Stimulated activated naive CD8-positive, alpha-beta T cell treated with anti-CD3 and anti-CD28 coated beads, Interleukin-15, Interleukin-2, amounts not matched to agents 100 ng/mL and 50 ng/mL, for 24 hours (primary cell): Measurements from ENCODE around the gene RAD51D.
"Not testable (repeated sequence)": the region's sequence is repeated elsewhere in the genome, so short reads cannot be mapped to it uniquely, and the experiment has no call there.

Experiments
- H3K27ac Mint-ChIP-seq: one replicate; pipeline ENCODE4 v1.8.0; 2021; ENCODE audit warnings: mild to moderate bottlenecking, mixed read lengths
- H3K27me3 Mint-ChIP-seq: one replicate; pipeline ENCODE4 v1.8.0; 2021; ENCODE audit warnings: mixed read lengths
- H3K36me3 Mint-ChIP-seq: one replicate; pipeline ENCODE4 v1.8.0; 2021; ENCODE audit warnings: low read depth, mixed read lengths
- H3K4me1 Mint-ChIP-seq: one replicate; pipeline ENCODE4 v1.8.0; 2021; ENCODE audit warnings: low read depth, mixed read lengths
- H3K4me3 Mint-ChIP-seq: one replicate; pipeline ENCODE4 v1.8.0; 2021; ENCODE audit warnings: mild to moderate bottlenecking, mixed read lengths
- H3K9me3 Mint-ChIP-seq: one replicate; pipeline ENCODE4 v1.8.0; 2021; ENCODE audit warnings: mixed read lengths

Gene RAD51D

GRCh38 chr17:35127751-35128514 is 8.3 kb upstream of the RAD51D start:
- no peak overlapping the region for H3K4me3 Mint-ChIP-seq
- H3K9me3 Mint-ChIP-seq = no peaks in the 10 kb centered on the region
- no peaks in the 10 kb centered on the region for H3K27me3 Mint-ChIP-seq
- H3K36me3 Mint-ChIP-seq = peaks cover 11% of the 10 kb centered on the region
- no peak overlapping the region for H3K27ac Mint-ChIP-seq
- no peaks in the 10 kb centered on the region for H3K4me1 Mint-ChIP-seq

GRCh38 chr17:35121315-35121714 is 1.7 kb upstream of the RAD51D start, which contains the start of gene FNDC8:
FNDC8 (plus strand) TSS chr17:35121615; CDS start chr17:35121694, 79 bp downstream.
- H3K36me3 Mint-ChIP-seq = peaks cover 7% of the 10 kb centered on the region
- H3K4me3 Mint-ChIP-seq = no peak within 1 kb of the TSS
- no peaks in the 10 kb centered on the region for H3K27me3 Mint-ChIP-seq
- H3K27ac Mint-ChIP-seq = no peak within 1 kb of the TSS
- H3K9me3 Mint-ChIP-seq = no peaks in the 10 kb centered on the region
- H3K4me1 Mint-ChIP-seq = peaks cover 28% of the 10 kb centered on the region

GRCh38 chr17:35117984-35118383 is 1.7 kb downstream of the RAD51D start:
- Mint-ChIP-seq H3K9me3 (no peaks in the 10 kb centered on the region), H3K4me3 (peak overlapping the region; percentile 89), H3K27ac (peak overlapping the region; percentile 86), H3K4me1 (peaks cover 39% of the 10 kb centered on the region), H3K36me3 (peaks cover 23% of the 10 kb centered on the region), H3K27me3 (no peaks in the 10 kb centered on the region)

- Mint-ChIP-seq H3K4me3 (no peak overlapping the region), H3K27ac (no peak overlapping the region), H3K4me1 (peaks cover 39% of the 10 kb centered on the region), H3K36me3 (peaks cover 23% of the 10 kb centered on the region), H3K9me3 (no peaks in the 10 kb centered on the region), H3K27me3 (no peaks in the 10 kb centered on the region)
These were observed 2.8 kb downstream of the RAD51D start for GRCh38 chr17:35116845-35117244.

- peaks cover 30% of the 10 kb centered on the region for H3K36me3 Mint-ChIP-seq
- H3K9me3 Mint-ChIP-seq, H3K27me3 Mint-ChIP-seq: not testable (repeated sequence)
These were observed 8.9 kb downstream of the RAD51D start for GRCh38 chr17:35110791-35111190.

GRCh38 chr17:35104844-35105450 is 14.7 kb downstream of the RAD51D start:
- H3K27ac Mint-ChIP-seq = no peak overlapping the region
- no peak overlapping the region for H3K4me3 Mint-ChIP-seq
- no peaks in the 10 kb centered on the region for H3K9me3 Mint-ChIP-seq
- peaks cover 58% of the 10 kb centered on the region for H3K36me3 Mint-ChIP-seq
- no peaks in the 10 kb centered on the region for H3K27me3 Mint-ChIP-seq
- H3K4me1 Mint-ChIP-seq = peaks cover 3% of the 10 kb centered on the region

More at GRCh38 chr17:35110791-35111190, 8.9 kb downstream of the RAD51D start:
- not testable (repeated sequence) for H3K27ac Mint-ChIP-seq, H3K4me1 Mint-ChIP-seq, H3K4me3 Mint-ChIP-seq

- no peaks in the 10 kb centered on the region for H3K9me3 Mint-ChIP-seq
- H3K27ac Mint-ChIP-seq = no peak overlapping the region
- no peaks in the 10 kb centered on the region for H3K27me3 Mint-ChIP-seq
- peaks cover 3% of the 10 kb centered on the region for H3K4me1 Mint-ChIP-seq
- H3K4me3 Mint-ChIP-seq = no peak overlapping the region
- H3K36me3 Mint-ChIP-seq = peaks cover 65% of the 10 kb centered on the region
These were observed 16.4 kb downstream of the RAD51D start for GRCh38 chr17:35103271-35103670.

GRCh38 chr17:35101725-35102124 is 17.9 kb downstream of the RAD51D start:
- no peak overlapping the region for H3K4me3 Mint-ChIP-seq
- peaks cover 8% of the 10 kb centered on the region for H3K4me1 Mint-ChIP-seq
- no peaks in the 10 kb centered on the region for H3K27me3 Mint-ChIP-seq
- H3K9me3 Mint-ChIP-seq = no peaks in the 10 kb centered on the region
- no peak overlapping the region for H3K27ac Mint-ChIP-seq
- peaks cover 65% of the 10 kb centered on the region for H3K36me3 Mint-ChIP-seq

GRCh38 chr17:35101036-35101435 is 18.6 kb downstream of the RAD51D start:
- H3K4me1 Mint-ChIP-seq = peaks cover 8% of the 10 kb centered on the region
- no peak overlapping the region for H3K4me3 Mint-ChIP-seq
- H3K9me3 Mint-ChIP-seq = no peaks in the 10 kb centered on the region
- H3K36me3 Mint-ChIP-seq = peaks cover 58% of the 10 kb centered on the region
- H3K27me3 Mint-ChIP-seq = no peaks in the 10 kb centered on the region
- no peak overlapping the region for H3K27ac Mint-ChIP-seq

- Mint-ChIP-seq H3K4me3 (no peak overlapping the region), H3K4me1 (peaks cover 8% of the 10 kb centered on the region), H3K36me3 (peaks cover 47% of the 10 kb centered on the region), H3K27me3 (no peaks in the 10 kb centered on the region), H3K9me3 (no peaks in the 10 kb centered on the region), H3K27ac (no peak overlapping the region)
These were observed 19.8 kb downstream of the RAD51D start for GRCh38 chr17:35099908-35100307.

GRCh38 chr17:35097776-35098175 is 21.9 kb downstream of the RAD51D start:
- Mint-ChIP-seq H3K36me3 (peaks cover 40% of the 10 kb centered on the region), H3K4me1 (peaks cover 8% of the 10 kb centered on the region), H3K27me3 (no peaks in the 10 kb centered on the region), H3K27ac (no peak overlapping the region), H3K9me3 (no peaks in the 10 kb centered on the region), H3K4me3 (no peak overlapping the region)

GRCh38 chr17:35095741-35096140 is 23.9 kb downstream of the RAD51D start:
- peaks cover 24% of the 10 kb centered on the region for H3K36me3 Mint-ChIP-seq
- peaks cover 12% of the 10 kb centered on the region for H3K4me1 Mint-ChIP-seq
- H3K9me3 Mint-ChIP-seq = no peaks in the 10 kb centered on the region
- no peaks in the 10 kb centered on the region for H3K27me3 Mint-ChIP-seq
- no peak overlapping the region for H3K27ac Mint-ChIP-seq
- H3K4me3 Mint-ChIP-seq = no peak overlapping the region

GRCh38 chr17:35094902-35095301 is 24.8 kb downstream of the RAD51D start:
- Mint-ChIP-seq H3K27me3 (no peaks in the 10 kb centered on the region), H3K27ac (no peak overlapping the region), H3K36me3 (peaks cover 16% of the 10 kb centered on the region), H3K4me3 (no peak overlapping the region), H3K9me3 (no peaks in the 10 kb centered on the region), H3K4me1 (peaks cover 17% of the 10 kb centered on the region)

GRCh38 chr17:35090707-35091106 is 29.0 kb downstream of the RAD51D start:
- H3K36me3 Mint-ChIP-seq, H3K27me3 Mint-ChIP-seq, H3K9me3 Mint-ChIP-seq: not testable (repeated sequence)
- peak overlapping the region; percentile 93 for H3K27ac Mint-ChIP-seq
- peak overlapping the region; percentile 13 for H3K4me3 Mint-ChIP-seq
- H3K4me1 Mint-ChIP-seq = peaks cover 47% of the 10 kb centered on the region

GRCh38 chr17:35089586-35090296 is 29.9 kb downstream of the RAD51D start:
- peak overlapping the region; percentile 79 for H3K4me3 Mint-ChIP-seq
- H3K27ac Mint-ChIP-seq = peak overlapping the region; percentile 93
- H3K27me3 Mint-ChIP-seq = no peaks in the 10 kb centered on the region
- no peaks in the 10 kb centered on the region for H3K36me3 Mint-ChIP-seq
- H3K4me1 Mint-ChIP-seq = peaks cover 57% of the 10 kb centered on the region
- H3K9me3 Mint-ChIP-seq = no peaks in the 10 kb centered on the region
